NB4 (cell line): ENCODE results near the gene SLC25A38.

Experiments
- DNase-seq: peaks from one replicate; pipeline ENCODE4 v3.0.0; 2010; ENCODE audit warnings: low read depth
- H3K4me3 ChIP-seq: one replicate; pipeline ENCODE4 v1.5.1; 2011; ENCODE audit warnings: mild to moderate bottlenecking, low read depth, low read length, moderate library complexity
- MYC ChIP-seq: IDR thresholded peaks from 2 replicates; pipeline ENCODE4 v1.6.1; 2011; ENCODE audit warnings: low read depth, low read length
- POLR2A ChIP-seq: IDR thresholded peaks from 2 replicates; pipeline ENCODE4 v1.6.1; 2011; ENCODE audit warnings: mild to moderate bottlenecking; ENCODE audit not compliant: insufficient read length; ENCODE audit errors: extremely low read depth
- TF ChIP-seq, protein P1 (sequence below): IDR thresholded peaks from 2 replicates; pipeline ENCODE4 v1.6.1; 2011; ENCODE audit warnings: low read depth, low read length
- TF ChIP-seq, protein P2 (sequence below): IDR thresholded peaks from one replicate; pipeline ENCODE4 v1.5.1; 2012; ENCODE audit warnings: low read depth, low read length

SLC25A38 gene

DNA sequence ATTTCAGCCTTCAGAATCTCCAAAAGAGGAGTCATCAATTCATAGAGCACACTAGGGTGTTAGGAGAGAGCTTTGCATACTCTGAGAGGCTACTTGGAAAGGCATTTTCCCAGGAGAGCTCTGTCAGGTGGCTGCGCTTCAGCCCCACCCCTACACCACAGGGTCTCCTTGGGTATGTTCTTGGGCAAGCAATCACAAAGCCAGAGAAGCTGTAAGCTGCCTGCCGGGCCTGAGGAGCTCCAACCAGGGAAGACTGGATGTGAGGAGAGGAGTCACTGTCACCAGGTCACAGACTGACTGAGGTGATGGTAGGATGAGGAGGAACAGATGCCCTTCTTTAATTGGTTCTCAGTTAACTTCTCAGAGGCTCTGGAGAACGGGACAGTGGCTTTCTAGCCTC lies 13.5 kb downstream of the SLC25A38 start:
- TF ChIP-seq, protein P1, sequence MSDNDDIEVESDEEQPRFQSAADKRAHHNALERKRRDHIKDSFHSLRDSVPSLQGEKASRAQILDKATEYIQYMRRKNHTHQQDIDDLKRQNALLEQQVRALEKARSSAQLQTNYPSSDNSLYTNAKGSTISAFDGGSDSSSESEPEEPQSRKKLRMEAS, result no peak
- TF ChIP-seq, protein P2, sequence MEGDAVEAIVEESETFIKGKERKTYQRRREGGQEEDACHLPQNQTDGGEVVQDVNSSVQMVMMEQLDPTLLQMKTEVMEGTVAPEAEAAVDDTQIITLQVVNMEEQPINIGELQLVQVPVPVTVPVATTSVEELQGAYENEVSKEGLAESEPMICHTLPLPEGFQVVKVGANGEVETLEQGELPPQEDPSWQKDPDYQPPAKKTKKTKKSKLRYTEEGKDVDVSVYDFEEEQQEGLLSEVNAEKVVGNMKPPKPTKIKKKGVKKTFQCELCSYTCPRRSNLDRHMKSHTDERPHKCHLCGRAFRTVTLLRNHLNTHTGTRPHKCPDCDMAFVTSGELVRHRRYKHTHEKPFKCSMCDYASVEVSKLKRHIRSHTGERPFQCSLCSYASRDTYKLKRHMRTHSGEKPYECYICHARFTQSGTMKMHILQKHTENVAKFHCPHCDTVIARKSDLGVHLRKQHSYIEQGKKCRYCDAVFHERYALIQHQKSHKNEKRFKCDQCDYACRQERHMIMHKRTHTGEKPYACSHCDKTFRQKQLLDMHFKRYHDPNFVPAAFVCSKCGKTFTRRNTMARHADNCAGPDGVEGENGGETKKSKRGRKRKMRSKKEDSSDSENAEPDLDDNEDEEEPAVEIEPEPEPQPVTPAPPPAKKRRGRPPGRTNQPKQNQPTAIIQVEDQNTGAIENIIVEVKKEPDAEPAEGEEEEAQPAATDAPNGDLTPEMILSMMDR, result no peak
- TF ChIP-seq MYC (no peak), POLR2A (no peak)
- DNase-seq, result no peak
- H3K4me3 ChIP-seq, result no peak overlapping the region

DNA sequence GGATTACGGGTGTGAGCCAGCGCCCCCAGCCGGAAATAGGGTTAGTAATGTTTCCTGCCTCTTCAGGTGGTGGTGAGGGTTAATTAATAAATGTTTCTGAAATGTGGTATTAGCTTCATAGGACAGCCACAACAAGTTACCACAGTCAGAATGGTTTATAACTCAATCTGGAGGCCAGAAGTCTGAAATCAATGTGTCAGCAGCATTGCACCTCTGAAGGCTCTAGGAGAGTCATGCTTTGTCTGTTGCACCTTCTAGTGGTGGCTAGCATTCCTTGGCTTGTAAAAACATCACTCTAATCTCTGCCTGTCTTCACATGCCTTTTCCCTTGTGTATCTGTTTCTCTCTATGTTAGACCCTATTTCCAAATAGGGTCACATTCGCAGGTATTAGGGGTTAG lies 15.5 kb downstream of the SLC25A38 start:
- no peak for TF ChIP-seq MYC
- TF ChIP-seq POLR2A, result no peak
- TF ChIP-seq, protein P1, result no peak
- TF ChIP-seq, protein P2, result no peak
- DNase-seq, result peak; percentile 24
- H3K4me3 ChIP-seq, result no peak overlapping the region

DNA sequence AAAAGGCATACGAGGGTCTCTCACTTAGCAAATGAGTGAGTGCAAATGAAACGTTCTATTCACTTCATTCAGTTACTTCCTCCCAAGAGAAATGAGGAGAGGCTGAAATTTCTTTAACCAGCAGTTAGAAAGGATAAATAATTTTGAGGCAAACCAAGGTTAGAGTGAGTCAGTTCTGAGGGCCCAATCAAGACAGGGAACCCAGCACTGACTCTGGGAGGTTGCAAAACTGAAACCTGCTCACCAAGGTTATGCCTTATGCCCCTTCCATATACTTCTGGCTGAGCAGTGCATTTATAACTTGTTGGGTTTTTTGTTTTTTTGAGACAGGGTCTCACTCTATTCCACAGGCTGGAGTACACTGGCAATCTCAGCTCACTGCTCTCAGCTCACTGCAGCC lies 18.8 kb downstream of the SLC25A38 start:
- no peak overlapping the region for H3K4me3 ChIP-seq
- DNase-seq, result peak; percentile 81
- TF ChIP-seq POLR2A (no peak), MYC (no peak)
- TF ChIP-seq, protein P1, result no peak

DNA sequence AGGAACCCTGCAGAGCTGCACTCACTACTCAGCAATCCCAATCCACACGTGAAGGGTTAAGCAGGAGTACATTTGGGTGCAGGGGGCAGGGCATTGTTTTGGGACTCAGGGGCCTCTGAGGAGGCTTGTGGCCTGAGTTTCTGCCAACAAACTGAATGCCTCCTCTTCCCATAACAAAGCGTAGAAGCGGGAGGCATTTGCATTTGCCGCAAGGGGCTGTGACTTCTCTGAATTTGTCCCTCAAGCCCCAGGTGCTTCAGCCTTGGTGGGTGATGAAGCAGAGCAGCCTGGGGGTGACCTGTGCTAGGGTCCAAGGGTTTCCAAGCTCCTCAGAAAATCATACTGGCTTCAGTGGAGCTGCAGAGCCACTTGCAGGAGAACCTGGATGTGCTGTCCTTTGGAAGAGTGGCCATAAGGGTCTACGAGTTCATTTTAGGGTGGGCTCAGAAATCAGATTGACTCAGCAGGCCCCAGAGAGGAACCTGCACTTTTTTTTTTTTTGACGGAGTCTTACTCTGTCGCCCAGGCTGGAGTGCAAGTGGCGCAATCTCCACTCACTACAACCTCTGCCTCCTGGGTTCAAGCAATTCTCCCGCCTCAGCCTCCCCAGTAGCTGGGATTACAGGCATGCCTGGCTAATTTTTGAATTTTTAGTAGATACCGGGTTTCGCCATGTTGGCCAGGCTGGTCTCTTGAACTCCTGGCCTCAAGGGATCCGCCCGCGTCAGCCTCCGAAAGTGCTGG lies 21.9 kb downstream of the SLC25A38 start:
- peak; percentile 50 for DNase-seq
- H3K4me3 ChIP-seq, result no peak overlapping the region
- TF ChIP-seq POLR2A, result no peak
- TF ChIP-seq MYC, result no peak
- TF ChIP-seq, protein P2, result no peak
- TF ChIP-seq, protein P1, result no peak

DNA sequence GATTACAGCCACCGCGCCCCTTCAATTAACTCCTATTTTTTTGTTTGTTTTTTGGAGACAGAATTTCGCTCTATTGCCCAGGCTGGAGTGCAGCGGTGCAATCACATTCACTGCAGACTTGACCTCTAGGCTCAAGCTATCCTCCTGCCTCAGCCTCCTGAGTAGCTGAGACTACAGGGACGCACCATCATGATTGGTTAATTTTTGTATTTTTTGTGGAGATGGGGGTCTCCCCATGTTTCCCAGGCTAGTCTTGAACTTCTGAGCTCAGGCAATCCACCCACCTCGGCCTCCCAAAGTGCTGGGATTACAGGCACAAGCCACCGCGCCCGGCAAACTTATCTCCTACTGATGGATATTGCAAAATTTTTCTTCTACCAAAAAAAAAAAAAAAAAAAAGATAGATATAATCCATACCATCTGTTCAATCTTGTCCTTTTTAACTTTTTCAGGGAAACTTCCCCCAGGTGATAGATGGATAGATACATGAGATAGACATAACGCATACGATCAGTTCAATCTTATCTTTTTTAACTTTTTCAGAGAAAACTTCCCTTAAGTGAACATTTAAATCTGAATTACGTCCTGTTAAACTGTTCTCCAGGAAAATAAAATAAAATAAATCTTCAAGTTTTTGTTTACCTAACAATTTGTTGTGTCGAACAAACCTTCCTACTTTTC lies 22.7 kb downstream of the SLC25A38 start:
- DNase-seq, result no peak
- TF ChIP-seq POLR2A (no peak), MYC (no peak)
- TF ChIP-seq, protein P1, result no peak
- TF ChIP-seq, protein P2, result no peak
- peak overlapping the region; percentile 42 for H3K4me3 ChIP-seq
